ENCODE results near the gene DNPH1. TPM values are rescaled to one million over a fixed set of nuclear protein-coding genes. Genes with fewer than 3 reads are reported as not detected.

DNPH1 gene
- total RNA-seq, 1 experiment from 2014 or later = 47.0 TPM

GRCh38 chr6:43248791-43249190 lies 19.5 kb upstream of the DNPH1 start:
- Histone ChIP-seq H3K27ac (ENCODE audit: insufficient read length, low read depth, low read length) (no peak overlapping the region), H3K79me1 (ENCODE audit: insufficient read depth, low read depth, low read length, poor library complexity, severe bottlenecking) (no peaks in the 10 kb centered on the region)

More at GRCh38 chr6:43248791-43249190, 19.5 kb upstream of the DNPH1 start:
- H3K23ac ChIP-seq (ENCODE audit: insufficient read length, low read depth, low read length) = no peak overlapping the region
- no peak overlapping the region for H2AFZ ChIP-seq (ENCODE audit: low read length)
- no peak overlapping the region for H4K91ac ChIP-seq (ENCODE audit: insufficient read length, low read depth, low read length)
- H3K27ac Mint-ChIP-seq = no peak overlapping the region
- H3K79me2 ChIP-seq (ENCODE audit: insufficient read depth, low read length) = no peaks in the 10 kb centered on the region
- peaks cover 29% of the 10 kb centered on the region for H3K27me3 Mint-ChIP-seq (ENCODE audit: low read depth)
- H2BK120ac ChIP-seq (ENCODE audit: low read depth, low read length, poor library complexity, severe bottlenecking) = no peak overlapping the region
- no peaks in the 10 kb centered on the region for H4K20me1 ChIP-seq (ENCODE audit: control insufficient read depth, insufficient read depth, insufficient read length)
- H2BK5ac ChIP-seq (ENCODE audit: insufficient read length, low read length) = no peak overlapping the region
- H4K5ac ChIP-seq (ENCODE audit: insufficient read length, low read depth, low read length) = no peak overlapping the region
- H2BK20ac ChIP-seq (ENCODE audit: low read depth, low read length, poor library complexity, severe bottlenecking) = no peak overlapping the region
- H3K36me3 Mint-ChIP-seq (ENCODE audit: insufficient read depth in 1 of 3, low read depth in 3 of 3) = peaks cover 0 to 2% (median 0%) of the 10 kb centered on the region in 3 experiments; a peak in 1 of 7 replicates
- H3K23me2 ChIP-seq (ENCODE audit: insufficient read length, low read depth, low read length, poor library complexity, severe bottlenecking) = peaks cover 7% of the 10 kb centered on the region
- no peak overlapping the region for H3T11ph ChIP-seq (ENCODE audit: low read length)
- no peak overlapping the region for H3K18ac ChIP-seq (ENCODE audit: insufficient read length, low read depth, low read length)
- no peak overlapping the region for H3K14ac ChIP-seq (ENCODE audit: insufficient read depth, low read length)
- no peak overlapping the region for H3K56ac ChIP-seq (ENCODE audit: insufficient read length, low read depth, low read length)
- no peak overlapping the region for H2BK15ac ChIP-seq (ENCODE audit: low read depth, low read length)
- peaks cover 22 to 30% of the 10 kb centered on the region in 2 experiments for H3K4me1 Mint-ChIP-seq
- no peak for TF ChIP-seq CTCF (conservative IDR thresholded peaks at IDR 0.05)
- no peak overlapping the region for H3K4ac ChIP-seq (ENCODE audit: low read depth, low read length)
- no peak overlapping the region for H2AK5ac ChIP-seq (ENCODE audit: insufficient read length, low read length)
- H3K9me3 Mint-ChIP-seq = no peaks in the 10 kb centered on the region
- H3K4me1 ChIP-seq (ENCODE audit: insufficient read depth, low read length) = no peaks in the 10 kb centered on the region
- DNase-seq = no peak
- H4K8ac ChIP-seq (replicated peaks; ENCODE audit: insufficient read length, low read depth, low read length) = no peak overlapping the region
- H3K9me3 ChIP-seq (ENCODE audit: control insufficient read depth, low read depth, low read length) = no peaks in the 10 kb centered on the region
- no peak overlapping the region; a peak in 1 of 5 replicates for H3K4me3 Mint-ChIP-seq
- H2BK12ac ChIP-seq (ENCODE audit: insufficient read length, low read depth, low read length) = no peak overlapping the region
- H3K4me2 ChIP-seq (ENCODE audit: insufficient read depth, insufficient read length, low read length) = no peak overlapping the region
- H3K27me3 ChIP-seq (ENCODE audit: insufficient read depth, low read length) = peaks cover 15% of the 10 kb centered on the region; the same call in 1 of the 2 replicates
- no peak overlapping the region for H3K9ac ChIP-seq (ENCODE audit: extremely low read depth, insufficient read length, low read length)
